C4-2B (cell line): ENCODE data around the gene KIZ.

Source experiments
- ZFX ChIP-seq: fragments of 450-650 bp; IDR thresholded peaks from 2 replicates; pipeline ENCODE4 v1.6.1; 2017
- TF ChIP-seq, protein P1 (sequence below): fragments of 450-650 bp; conservative IDR thresholded peaks from 2 replicates; pipeline ENCODE4 v1.5.1; 2017; ENCODE audit warnings: mild to moderate bottlenecking

DNA sequence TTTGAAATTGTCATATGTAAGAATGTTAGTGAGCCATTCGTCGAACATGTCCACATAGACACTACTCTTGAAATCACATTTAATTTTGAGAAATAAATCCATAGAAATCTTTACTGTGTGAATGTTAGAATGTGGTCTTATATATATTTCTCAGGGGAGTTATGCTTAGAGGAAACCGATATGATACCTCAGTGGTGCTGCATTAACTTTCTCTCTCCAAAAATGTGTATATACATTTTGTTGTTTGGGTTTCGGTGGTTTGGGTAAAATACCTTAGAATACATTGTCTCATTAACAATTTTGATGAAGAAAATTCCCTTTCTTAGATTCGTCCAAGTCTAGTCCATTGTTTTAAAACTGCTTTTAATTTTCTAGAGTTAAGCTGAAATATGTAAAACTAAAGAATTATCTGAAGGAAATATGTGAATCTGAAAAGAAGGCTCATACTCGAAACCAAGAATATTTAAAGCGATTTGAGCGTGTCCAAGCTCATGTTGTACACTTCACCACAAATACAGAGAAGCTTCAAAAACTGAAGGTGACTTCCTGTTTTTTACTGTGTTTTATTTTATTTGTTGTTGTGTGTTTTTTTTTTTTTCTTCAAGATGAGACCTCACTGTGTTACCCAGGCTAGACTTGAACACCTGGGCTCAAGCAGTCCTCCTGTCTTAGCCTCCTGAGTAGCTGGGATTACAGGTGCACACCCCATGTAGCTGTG lies 10.3 kb downstream of the KIZ start:
- TF ChIP-seq, protein P1, sequence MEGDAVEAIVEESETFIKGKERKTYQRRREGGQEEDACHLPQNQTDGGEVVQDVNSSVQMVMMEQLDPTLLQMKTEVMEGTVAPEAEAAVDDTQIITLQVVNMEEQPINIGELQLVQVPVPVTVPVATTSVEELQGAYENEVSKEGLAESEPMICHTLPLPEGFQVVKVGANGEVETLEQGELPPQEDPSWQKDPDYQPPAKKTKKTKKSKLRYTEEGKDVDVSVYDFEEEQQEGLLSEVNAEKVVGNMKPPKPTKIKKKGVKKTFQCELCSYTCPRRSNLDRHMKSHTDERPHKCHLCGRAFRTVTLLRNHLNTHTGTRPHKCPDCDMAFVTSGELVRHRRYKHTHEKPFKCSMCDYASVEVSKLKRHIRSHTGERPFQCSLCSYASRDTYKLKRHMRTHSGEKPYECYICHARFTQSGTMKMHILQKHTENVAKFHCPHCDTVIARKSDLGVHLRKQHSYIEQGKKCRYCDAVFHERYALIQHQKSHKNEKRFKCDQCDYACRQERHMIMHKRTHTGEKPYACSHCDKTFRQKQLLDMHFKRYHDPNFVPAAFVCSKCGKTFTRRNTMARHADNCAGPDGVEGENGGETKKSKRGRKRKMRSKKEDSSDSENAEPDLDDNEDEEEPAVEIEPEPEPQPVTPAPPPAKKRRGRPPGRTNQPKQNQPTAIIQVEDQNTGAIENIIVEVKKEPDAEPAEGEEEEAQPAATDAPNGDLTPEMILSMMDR: no peak
- no peak for TF ChIP-seq ZFX
